ENCODE data around the gene RIMBP2.

- TF ChIP-seq CTCF (IDR thresholded peaks at IDR 0.05; ENCODE audit: low read depth, low read length) (no peak), POLR2A (IDR thresholded peaks at IDR 0.05; ENCODE audit: extremely low read depth, insufficient read length) (no peak), MYC (IDR thresholded peaks at IDR 0.05; ENCODE audit: low read depth, low read length) (no peak)
Observed at GRCh38 chr12:130480231-130480630, 235.9 kb downstream of the RIMBP2 start.
